HPDE6-E6E7 (cell line): ENCODE data around the gene PRRT2.
A peak's percentile ranks its signal among the peaks of the same experiment; 100 is the strongest.

Experiments used
- DNase-seq: peaks from one replicate; pipeline ENCODE4 v3.0.0; 2011; ENCODE audit warnings: missing footprints; ENCODE audit errors: extremely low spot score

Gene PRRT2

DNA sequence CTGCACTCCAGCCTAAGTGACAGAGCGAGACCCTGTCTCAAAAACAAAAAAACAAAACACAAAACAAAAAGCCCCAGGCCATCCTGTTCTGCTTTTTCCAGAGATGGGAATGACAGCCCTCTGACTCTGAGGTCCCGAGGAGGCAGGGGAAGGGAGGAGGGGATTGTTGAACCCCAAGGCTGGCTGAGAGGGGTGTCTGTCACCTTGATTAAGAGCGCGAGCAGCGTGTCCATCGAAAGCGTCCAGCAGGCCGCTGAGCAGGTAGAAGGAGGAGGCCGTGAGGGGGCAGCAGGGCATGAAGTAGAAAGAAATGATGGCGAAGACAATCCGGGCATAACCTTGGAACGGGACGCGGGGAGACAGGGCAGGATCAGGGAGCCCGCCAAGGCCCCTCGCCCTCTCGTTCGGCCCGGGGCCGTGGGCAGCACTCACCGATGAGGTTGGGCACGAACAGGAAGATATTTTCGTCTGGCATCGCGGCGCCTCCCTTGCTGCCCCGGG lies 50.4 kb downstream of the PRRT2 start:
- peak; percentile 25 for DNase-seq

DNA sequence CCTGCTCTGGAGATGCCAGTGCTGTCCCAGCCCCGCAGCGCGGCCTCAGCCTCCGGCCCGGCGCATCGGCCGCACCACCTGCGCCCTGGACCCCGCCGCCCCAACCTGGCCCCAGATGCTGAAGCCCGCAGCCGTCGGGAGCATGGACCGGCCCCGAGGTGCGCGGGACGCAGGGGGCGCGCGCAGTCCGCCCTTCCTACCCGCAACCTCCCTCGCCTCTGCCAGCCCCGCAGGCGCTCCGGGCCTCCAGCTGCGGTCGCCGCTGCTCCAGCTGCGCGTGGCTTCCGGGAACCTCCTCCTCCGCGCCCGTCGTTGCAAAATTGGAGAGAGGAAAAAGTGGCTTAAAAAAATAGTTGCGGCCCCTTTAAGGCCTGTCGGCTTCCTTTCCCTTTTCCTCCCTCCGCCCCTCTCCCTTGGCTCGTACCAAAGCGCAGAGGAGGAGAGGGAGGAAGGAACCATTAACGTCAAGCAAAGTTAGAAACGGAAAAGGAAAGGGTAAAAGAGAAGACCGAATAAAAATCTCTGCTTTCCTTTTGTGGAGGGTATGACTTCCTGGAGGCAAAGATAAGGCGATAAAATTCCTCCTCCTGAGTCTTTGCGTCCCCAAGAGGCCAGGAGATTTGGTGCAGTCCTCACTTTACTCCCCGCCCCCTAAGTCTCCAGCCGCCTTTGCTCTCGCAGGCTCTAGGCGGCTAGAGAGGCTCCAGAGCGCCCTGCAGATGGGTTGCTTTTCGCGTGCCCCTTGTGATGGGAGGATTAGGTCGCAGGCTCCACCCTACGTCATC lies 51.1 kb downstream of the PRRT2 start, which contains the start of gene CDIPT:
TSS of gene CDIPT (minus strand) at position 343 of the 785 bp plus-strand sequence. CDS start 369 bp downstream, outside the sequence.
- peak; percentile 89 for DNase-seq

DNA sequence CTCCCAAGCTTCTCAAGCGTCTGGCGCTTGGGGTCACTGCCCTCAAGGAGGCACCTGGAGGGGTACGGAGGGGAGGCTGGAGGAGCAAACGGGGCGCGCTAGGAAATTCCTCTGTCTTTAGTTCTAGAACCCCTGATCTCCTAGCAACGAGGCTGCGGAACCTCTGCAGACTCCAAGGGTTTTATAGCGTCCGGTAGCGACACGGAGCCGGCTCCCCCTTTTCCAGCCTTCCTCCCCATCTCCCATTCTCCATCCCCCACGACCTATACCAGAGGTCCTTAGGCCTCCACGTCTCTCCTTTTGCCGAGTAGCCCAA lies 51.6 kb downstream of the PRRT2 start:
- DNase-seq, result no peak

DNA sequence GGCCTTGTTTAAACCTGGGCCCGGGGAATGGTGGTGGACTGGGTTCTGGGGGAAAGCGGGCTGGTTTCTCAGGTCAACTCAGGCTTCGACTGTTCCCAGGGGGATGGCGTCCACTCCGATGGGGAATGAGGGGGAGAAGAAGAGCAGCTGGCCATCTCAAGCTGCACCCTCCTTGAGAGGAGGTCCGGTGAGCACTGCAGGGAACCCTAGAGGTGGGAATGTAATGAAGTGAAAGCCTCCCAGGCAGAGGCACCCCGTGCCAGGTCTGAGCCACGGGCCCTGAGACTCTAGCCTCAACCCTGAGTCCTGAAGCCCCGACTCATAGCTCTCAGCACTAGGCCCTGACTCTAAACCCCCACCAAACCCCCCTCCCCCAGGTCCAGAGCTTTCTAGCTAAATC lies 52.2 kb downstream of the PRRT2 start:
- DNase-seq, result no peak
